Suprapubic skin (tissue), 4 donors: ENCODE results near the gene DNAL1.

ENCODE experiments used
- EP300 ChIP-seq: sonication (generic); formaldehyde crosslinking; IDR thresholded peaks from one replicate; pipeline ENCODE4 v1.6.1; 2017; ENCODE audit warnings: antibody characterized with exemption
- POLR2A ChIP-seq, 2 donors: fragments of 450-650 bp; IDR thresholded peaks; one replicate each; pipeline ENCODE4 v1.6.1; 2017; ENCODE audit warnings: antibody characterized with exemption in 2 of 2, mild to moderate bottlenecking in 2 of 2, moderate library complexity in 2 of 2
- POLR2AphosphoS5 ChIP-seq, 3 donors: sonication (generic); formaldehyde crosslinking; IDR thresholded peaks; one replicate each; pipeline ENCODE4 v1.6.1; 2017; ENCODE audit warnings: antibody characterized with exemption in 3 of 3
- TF ChIP-seq, protein P1 (sequence below), 2 donors: fragments of 200-600 bp in 1 of 2; fragments of 450-650 bp in 1 of 2; sonication (generic) in 1 of 2; IDR thresholded peaks; one replicate each; pipeline ENCODE4 v1.5.1; 2016 to 2019; ENCODE audit warnings: antibody characterized with exemption in 2 of 2, mild to moderate bottlenecking in 1 of 2, moderate library complexity in 1 of 2

DNA sequence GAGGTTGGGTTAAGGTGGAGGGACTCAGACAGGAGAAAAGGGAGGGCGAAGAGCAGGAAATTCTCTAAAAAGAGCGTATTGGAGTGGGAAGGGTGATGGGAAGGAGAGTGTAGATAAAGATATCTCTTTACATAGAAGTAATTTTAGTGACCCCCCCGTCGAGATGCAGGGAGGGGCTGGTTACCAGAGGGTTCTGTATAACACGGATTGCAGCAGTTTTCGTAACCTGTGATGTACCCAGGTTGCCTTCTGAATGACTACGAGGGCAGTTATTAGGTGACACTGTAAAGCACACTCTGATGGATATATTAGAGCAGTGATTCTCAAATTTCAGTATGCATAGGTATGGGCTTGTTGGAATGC, 443 bp downstream of the DNAL1 start:
- TF ChIP-seq, protein P1, sequence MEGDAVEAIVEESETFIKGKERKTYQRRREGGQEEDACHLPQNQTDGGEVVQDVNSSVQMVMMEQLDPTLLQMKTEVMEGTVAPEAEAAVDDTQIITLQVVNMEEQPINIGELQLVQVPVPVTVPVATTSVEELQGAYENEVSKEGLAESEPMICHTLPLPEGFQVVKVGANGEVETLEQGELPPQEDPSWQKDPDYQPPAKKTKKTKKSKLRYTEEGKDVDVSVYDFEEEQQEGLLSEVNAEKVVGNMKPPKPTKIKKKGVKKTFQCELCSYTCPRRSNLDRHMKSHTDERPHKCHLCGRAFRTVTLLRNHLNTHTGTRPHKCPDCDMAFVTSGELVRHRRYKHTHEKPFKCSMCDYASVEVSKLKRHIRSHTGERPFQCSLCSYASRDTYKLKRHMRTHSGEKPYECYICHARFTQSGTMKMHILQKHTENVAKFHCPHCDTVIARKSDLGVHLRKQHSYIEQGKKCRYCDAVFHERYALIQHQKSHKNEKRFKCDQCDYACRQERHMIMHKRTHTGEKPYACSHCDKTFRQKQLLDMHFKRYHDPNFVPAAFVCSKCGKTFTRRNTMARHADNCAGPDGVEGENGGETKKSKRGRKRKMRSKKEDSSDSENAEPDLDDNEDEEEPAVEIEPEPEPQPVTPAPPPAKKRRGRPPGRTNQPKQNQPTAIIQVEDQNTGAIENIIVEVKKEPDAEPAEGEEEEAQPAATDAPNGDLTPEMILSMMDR (IDR thresholded peaks at IDR 0.05), result no peak
- TF ChIP-seq EP300, result no peak
- TF ChIP-seq POLR2A (IDR thresholded peaks at IDR 0.05), result no peak
- TF ChIP-seq POLR2AphosphoS5 (IDR thresholded peaks at IDR 0.05), result no peak
